Loucy (cell line): ENCODE results near the gene DNMT3B.

ENCODE experiments used
- CTCF ChIP-seq: fragments of 200-600 bp; sonication (generic); conservative IDR thresholded peaks from 2 replicates; pipeline ENCODE4 v1.5.1; 2014; ENCODE audit warnings: mild to moderate bottlenecking, antibody characterized with exemption, low read length
- EZH2phosphoT487 ChIP-seq: fragments of 200-600 bp; IDR thresholded peaks from 2 replicates; pipeline ENCODE4 v1.6.1; 2018; ENCODE audit warnings: antibody characterized with exemption, mild to moderate bottlenecking, moderate library complexity, borderline replicate concordance

- no peak for TF ChIP-seq CTCF
- TF ChIP-seq EZH2phosphoT487: no peak
Measured at GRCh38 chr20:32806356-32806755, 44.2 kb downstream of the DNMT3B start.
